IMR-90 (cell line): Measurements from ENCODE around the gene CCSER1. TPM values are rescaled to one million over a fixed set of nuclear protein-coding genes. Genes with fewer than 3 reads are reported as not detected.
"Not testable (repeated sequence)": the region's sequence is repeated elsewhere in the genome, so short reads cannot be mapped to it uniquely, and the experiment has no call there.

Experiments
- ATAC-seq: fragments of 200-7000 bp; cut with Tn5 transposase; 2 replicates; pipeline ENCODE4 v1.9.1; 2020; ENCODE audit warnings: low read depth, mild to moderate bottlenecking, moderate library complexity
- BruUV-seq: library from RNA; stranded (reverse); fragments of 400-500 nt; replicated peaks from 2 replicates; lab custom pipeline; 2021; lab: Mats Ljungman, UMichigan
- CTCF ChIA-PET: fragments of 300-600 bp; formaldehyde crosslinking; extraction: SDS; loops from one replicate; lab custom pipeline; 2021; ENCODE audit warnings: antibody characterized with exemption; lab: Yijun Ruan, JAX
- POLR2A ChIA-PET: fragments of 300-600 bp; sonication (Branson Sonifier 250); formaldehyde crosslinking; loops from one replicate; lab custom pipeline; 2022; ENCODE audit warnings: antibody characterized with exemption; ENCODE audit not compliant: unreplicated experiment; lab: Charles Lee
- DNase-seq: peaks from one replicate; pipeline ENCODE4 v3.0.0; 2013
- H2AFZ ChIP-seq: replicated peaks from 2 replicates; pipeline ENCODE3; 2013; ENCODE audit warnings: low read length, mild to moderate bottlenecking; ENCODE audit not compliant: poor library complexity
- H2AK5ac ChIP-seq: 2 replicates; pipeline ENCODE4 v1.6.1; 2013; ENCODE audit warnings: low read depth, low read length, inconsistent platforms
- H2AK9ac ChIP-seq: replicated peaks from 2 replicates; pipeline ENCODE3; 2013; ENCODE audit warnings: mild to moderate bottlenecking, low read depth, low read length, moderate library complexity; ENCODE audit not compliant: poor library complexity
- H2BK120ac ChIP-seq: 2 replicates; pipeline ENCODE4 v1.6.1; 2013; ENCODE audit warnings: low read depth, low read length, inconsistent platforms
- H2BK15ac ChIP-seq: 3 replicates; pipeline ENCODE4 v1.6.1; 2013; ENCODE audit warnings: low read depth, low read length, inconsistent platforms
- H2BK20ac ChIP-seq: 2 replicates; pipeline ENCODE4 v1.6.1; 2013; ENCODE audit warnings: low read depth, mild to moderate bottlenecking, inconsistent platforms, low read length, moderate library complexity
- H2BK5ac ChIP-seq: 2 replicates; pipeline ENCODE4 v1.6.1; 2013; ENCODE audit warnings: mild to moderate bottlenecking, low read depth, low read length, inconsistent platforms; ENCODE audit not compliant: poor library complexity, severe bottlenecking
- H3K14ac ChIP-seq: replicated peaks from 2 replicates; pipeline ENCODE4 v1.6.1; 2013; ENCODE audit warnings: low read depth, low read length, inconsistent platforms
- H3K18ac ChIP-seq: 2 replicates; pipeline ENCODE4 v1.6.1; 2013; ENCODE audit warnings: low read depth, low read length, control low read depth
- H3K23ac ChIP-seq: 2 replicates; pipeline ENCODE4 v1.6.1; 2013; ENCODE audit warnings: low read depth, low read length, inconsistent platforms
- H3K27ac ChIP-seq: 2 replicates; pipeline ENCODE4 v1.5.1; 2013; ENCODE audit warnings: mild to moderate bottlenecking, control low read depth, low read length; ENCODE audit not compliant: insufficient read depth
- H3K27me3 ChIP-seq: 2 replicates; pipeline ENCODE4 v1.6.1; 2013; ENCODE audit warnings: low read length; ENCODE audit not compliant: control insufficient read depth, insufficient read depth
- H3K36me3 ChIP-seq: 2 replicates; pipeline ENCODE4 v1.6.1; 2013; ENCODE audit warnings: low read length, mixed read lengths; ENCODE audit not compliant: control insufficient read depth, insufficient read depth
- H3K4ac ChIP-seq: 2 replicates; pipeline ENCODE4 v1.6.1; 2013; ENCODE audit warnings: low read depth, low read length, inconsistent platforms
- H3K4me1 ChIP-seq: 2 replicates; pipeline ENCODE4 v1.6.1; 2013; ENCODE audit warnings: low read length, mixed read lengths; ENCODE audit not compliant: control insufficient read depth, insufficient read depth
- H3K4me2 ChIP-seq: 2 replicates; pipeline ENCODE4 v1.6.1; 2013; ENCODE audit warnings: low read depth, mild to moderate bottlenecking, control low read depth, low read length, moderate library complexity
- H3K4me3 ChIP-seq: 2 replicates; pipeline ENCODE4 v1.5.1; 2013; ENCODE audit warnings: low read depth, mild to moderate bottlenecking, control low read depth, low read length, moderate library complexity; ENCODE audit not compliant: insufficient read depth
- H3K56ac ChIP-seq: 2 replicates; pipeline ENCODE4 v1.6.1; 2013; ENCODE audit warnings: low read length, inconsistent platforms; ENCODE audit not compliant: insufficient read depth; ENCODE audit errors: extremely low read depth
- H3K79me1 ChIP-seq, 2 experiments: 2 replicates each; pipeline ENCODE4 v1.6.1; 2013; ENCODE audit warnings: low read length in 2 of 2, inconsistent platforms in 1 of 2, low read depth in 1 of 2
- H3K9ac ChIP-seq: 2 replicates; pipeline ENCODE4 v1.6.1; 2013; ENCODE audit warnings: low read depth, low read length, control low read depth
- H3K9me1 ChIP-seq: 2 replicates; pipeline ENCODE4 v1.6.1; 2013; ENCODE audit warnings: low read length, inconsistent platforms; ENCODE audit not compliant: insufficient read depth
- H3K9me3 ChIP-seq: 2 replicates; pipeline ENCODE4 v1.6.1; 2013; ENCODE audit warnings: low read length; ENCODE audit not compliant: control insufficient read depth, insufficient read depth
- H4K20me1 ChIP-seq: 2 replicates; pipeline ENCODE4 v1.6.1; 2013; ENCODE audit warnings: low read length, inconsistent platforms; ENCODE audit not compliant: insufficient read depth
- H4K5ac ChIP-seq: 2 replicates; pipeline ENCODE4 v1.6.1; 2013; ENCODE audit warnings: mild to moderate bottlenecking, low read depth, low read length, control low read depth
- H4K8ac ChIP-seq, 2 experiments: 2 replicates each; pipeline ENCODE4 v1.6.1; 2013; ENCODE audit warnings: low read depth in 2 of 2, low read length in 2 of 2, control low read depth in 1 of 2, inconsistent platforms in 1 of 2
- H4K91ac ChIP-seq: 2 replicates; pipeline ENCODE4 v1.6.1; 2013; ENCODE audit warnings: low read depth, low read length, inconsistent platforms; ENCODE audit not compliant: insufficient read depth
- WGBS, 2 experiments: methylation state at CpG; one replicate each; pipeline versions ENCODE4 v1.1.5 to v1.1.7; 2013; ENCODE audit warnings: missing lambda C conversion rate in 2 of 2; ENCODE audit not compliant: insufficient read length in 1 of 2; ENCODE audit errors: extremely low coverage in 2 of 2; 5-methylcytosine and 5-hydroxymethylcytosine counted together
- dilution Hi-C: fragments of 300-500 bp; cut with HindIII; formaldehyde crosslinking; loops from one replicate; pipeline ENCODE4 v1.14.3; 2018; ENCODE audit warnings: low sequenced_read_pairs; ENCODE audit not compliant: unreplicated experiment
- in situ Hi-C: fragments of 300-500 bp; cut with MboI; formaldehyde crosslinking; loops from 3 replicates; pipeline ENCODE4 v1.14.3; 2019; ENCODE audit warnings: low sequenced_read_pairs, inconsistent platforms, mixed read lengths
- intact Hi-C: fragments of 100-400 bp; cut with micrococcal nuclease; formaldehyde crosslinking; loops from 2 replicates; pipeline ENCODE4 v1.10.0; 2022
- polyA plus RNA-seq, 3 experiments: library from polyadenylated mRNA; depleted of rRNA; stranded (reverse); fragments of >200 nt; gene quantifications; 2 replicates each; pipeline ENCODE4 v1.2.3, GENCODE V29; 2012; ENCODE audit warnings: low replicate concordance in 1 of 3
- total RNA-seq: library from RNA; depleted of rRNA; stranded (reverse); fragments of >200 nt; gene quantifications from 2 replicates; pipeline ENCODE4 v1.2.3, GENCODE V29; 2012

CCSER1 gene
- total and polyA plus RNA-seq, 2 of the 4 experiments (the other 2 are of a cell fraction), result not detected

GRCh38 chr4:90407897-90408296 is 280.7 kb downstream of the CCSER1 start:
- BruUV-seq, H3K56ac ChIP-seq, ATAC-seq, CTCF ChIA-PET, DNase-seq, H2BK15ac ChIP-seq, H3K4ac ChIP-seq, H4K91ac ChIP-seq, H2BK5ac ChIP-seq, H2AK9ac ChIP-seq, H3K27ac ChIP-seq, H4K5ac ChIP-seq, H3K4me2 ChIP-seq, POLR2A ChIA-PET, H3K9me3 ChIP-seq, H2BK120ac ChIP-seq, H3K27me3 ChIP-seq, H3K18ac ChIP-seq, H4K8ac ChIP-seq, H2AFZ ChIP-seq, H3K9me1 ChIP-seq, H2BK20ac ChIP-seq, dilution Hi-C loops, H4K20me1 ChIP-seq, H3K9ac ChIP-seq, H3K4me1 ChIP-seq, H2AK5ac ChIP-seq, intact Hi-C loops, H3K79me1 ChIP-seq, H3K14ac ChIP-seq, H3K4me3 ChIP-seq, H3K36me3 ChIP-seq, H3K23ac ChIP-seq: not testable (repeated sequence)
- in situ Hi-C loops, result loop anchor here (25.0 kb wide), 1 partner anchor 1979 kb away; no protein-coding TSS in a partner anchor
- WGBS, 2 experiments, result no CpG with 5 or more reads among the region's 11 CpGs

- H4K91ac ChIP-seq, H2BK20ac ChIP-seq, H3K9me1 ChIP-seq, H2AK5ac ChIP-seq, H3K4me3 ChIP-seq, intact Hi-C loops, H2BK15ac ChIP-seq, H2AK9ac ChIP-seq, H2BK5ac ChIP-seq, H3K18ac ChIP-seq, H3K79me1 ChIP-seq, H3K14ac ChIP-seq, H3K4ac ChIP-seq, ATAC-seq, POLR2A ChIA-PET, H3K9me3 ChIP-seq, H4K20me1 ChIP-seq, CTCF ChIA-PET, BruUV-seq, H2BK120ac ChIP-seq, H3K36me3 ChIP-seq, H3K23ac ChIP-seq, dilution Hi-C loops, H4K8ac ChIP-seq, H3K9ac ChIP-seq, H3K27me3 ChIP-seq, H3K4me1 ChIP-seq, H3K4me2 ChIP-seq, H3K27ac ChIP-seq, DNase-seq, H4K5ac ChIP-seq, H2AFZ ChIP-seq, H3K56ac ChIP-seq: not testable (repeated sequence)
- in situ Hi-C loops, result loop anchor here (25.0 kb wide), 1 partner anchor 1975 kb away; no protein-coding TSS in a partner anchor
These were observed 285.6 kb downstream of the CCSER1 start for GRCh38 chr4:90412786-90413185.
